Measurements from ENCODE around the gene CRIM1.

GRCh38 chr2:36562973-36563532, 207.5 kb downstream of the CRIM1 start:
- TF ChIP-seq CTCF (IDR thresholded peaks at IDR 0.05) (no peak), TEAD4 (CRISPR knock-in tag; IDR thresholded peaks at IDR 0.05) (no peak), ZNF317 (CRISPR knock-in tag; IDR thresholded peaks at IDR 0.05; ENCODE audit: borderline replicate concordance, low read depth) (no peak), ZMAT4 (CRISPR knock-in tag; IDR thresholded peaks at IDR 0.05) (no peak)
